GM19193 (cell line): ENCODE results near the gene TMEM134.

Experiments used
- POLR2A ChIP-seq: IDR thresholded peaks from 4 replicates; pipeline ENCODE4 v1.6.1; 2011; ENCODE audit not compliant: insufficient read depth, insufficient read length; ENCODE audit errors: extremely low read depth

Gene TMEM134

GRCh38 chr11:67418476-67419281 is 50.4 kb downstream of the TMEM134 start:
- TF ChIP-seq POLR2A = no peak

GRCh38 chr11:67417425-67417824 is 51.6 kb downstream of the TMEM134 start:
- TF ChIP-seq POLR2A = no peak

- no peak for TF ChIP-seq POLR2A
Observed at GRCh38 chr11:67416416-67417335, 52.4 kb downstream of the TMEM134 start.

- TF ChIP-seq POLR2A = no peak
Observed at GRCh38 chr11:67415501-67416304, 53.3 kb downstream of the TMEM134 start, which contains the start of gene CARNS1. TSS of gene CARNS1 (plus strand) at chr11:67415678. CDS start at chr11:67416200, 522 bp downstream.

GRCh38 chr11:67413266-67413849 is 55.7 kb downstream of the TMEM134 start:
- no peak for TF ChIP-seq POLR2A

- TF ChIP-seq POLR2A = no peak
Observed at GRCh38 chr11:67412495-67413179, 56.4 kb downstream of the TMEM134 start.

- no peak for TF ChIP-seq POLR2A
Observed at GRCh38 chr11:67411785-67412152, 57.3 kb downstream of the TMEM134 start.
